SIG-M5 (cell line): ENCODE data around the gene ZNF446.
"Not testable (repeated sequence)": the region's sequence is repeated elsewhere in the genome, so short reads cannot be mapped to it uniquely, and the experiment has no call there.

Experiments
- DNase-seq: peaks from one replicate; lab custom pipeline; 2025; lab: John Stamatoyannopoulos, UW

ZNF446 gene

GRCh38 chr19:58500242-58500641, 24.1 kb downstream of the ZNF446 start:
- DNase-seq: no peak

DNA sequence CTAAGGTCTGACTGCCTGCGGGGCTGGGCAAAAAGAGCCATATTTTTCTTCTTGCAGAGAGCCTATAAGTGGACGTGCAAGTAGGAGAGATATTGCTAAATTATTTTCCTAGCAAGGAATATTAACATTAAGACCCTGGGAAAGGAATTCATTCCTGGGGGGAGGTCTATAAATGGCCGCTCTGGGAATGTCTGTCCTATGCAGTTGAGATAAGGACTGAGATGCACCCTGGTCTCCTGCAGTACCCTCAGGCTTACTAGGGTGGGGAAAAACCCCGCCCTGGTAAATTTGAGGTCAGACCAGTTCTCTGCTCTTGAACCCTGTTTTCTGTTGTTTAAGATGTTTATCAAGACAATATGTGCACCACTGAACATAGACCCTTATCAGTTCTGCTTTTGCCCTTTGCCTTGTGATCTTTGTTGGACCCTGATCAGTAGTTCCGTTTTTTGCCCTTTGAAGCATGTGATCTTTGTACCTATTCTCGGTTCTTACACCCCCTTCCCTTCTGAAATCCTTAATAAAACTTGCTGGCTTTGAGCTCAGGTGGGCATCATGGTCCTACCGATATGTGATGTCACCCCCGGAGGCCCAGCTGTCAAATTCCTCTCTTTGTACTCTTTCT, 31.6 kb downstream of the ZNF446 start:
- not testable (repeated sequence) for DNase-seq

GRCh38 chr19:58509731-58510083, 33.6 kb downstream of the ZNF446 start:
- no peak for DNase-seq

DNA sequence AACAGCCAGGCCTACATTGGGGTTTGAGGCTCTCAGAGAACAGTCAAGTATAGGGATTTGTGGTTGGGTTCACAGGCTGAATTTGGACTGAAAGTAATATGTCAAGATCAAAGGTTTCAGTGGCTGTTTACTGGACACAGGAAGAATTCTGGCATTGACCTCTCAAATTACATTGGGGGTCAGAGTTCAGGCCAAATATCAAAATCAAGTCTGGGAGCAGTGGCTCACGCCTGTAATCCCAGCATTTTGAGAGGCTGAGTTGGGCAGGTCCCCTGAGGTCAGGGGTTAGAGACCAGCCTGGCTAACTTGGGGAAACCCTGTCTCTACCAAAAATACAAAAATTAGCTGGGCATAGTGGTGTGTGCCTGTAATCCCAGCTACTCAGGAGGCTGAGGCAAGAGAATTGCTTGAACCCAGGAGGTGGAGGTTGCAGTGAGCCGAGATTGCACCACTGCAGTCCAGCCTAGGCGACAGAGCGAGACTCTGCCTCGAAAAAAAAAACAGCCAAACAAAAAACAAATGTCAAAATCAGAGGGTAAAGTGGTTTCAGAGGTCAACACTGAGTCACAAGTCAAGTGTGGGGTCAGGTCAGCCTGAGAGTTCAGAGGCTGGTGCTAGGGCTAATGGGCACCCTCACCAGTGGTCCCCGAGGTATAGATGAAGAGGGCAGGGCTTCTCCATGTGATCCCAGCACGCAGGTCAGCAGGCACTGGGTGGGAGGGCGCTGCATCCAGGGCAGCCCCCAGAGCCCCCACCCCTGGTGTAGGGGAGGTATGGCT, 34.1 kb downstream of the ZNF446 start:
- DNase-seq: no peak

DNA sequence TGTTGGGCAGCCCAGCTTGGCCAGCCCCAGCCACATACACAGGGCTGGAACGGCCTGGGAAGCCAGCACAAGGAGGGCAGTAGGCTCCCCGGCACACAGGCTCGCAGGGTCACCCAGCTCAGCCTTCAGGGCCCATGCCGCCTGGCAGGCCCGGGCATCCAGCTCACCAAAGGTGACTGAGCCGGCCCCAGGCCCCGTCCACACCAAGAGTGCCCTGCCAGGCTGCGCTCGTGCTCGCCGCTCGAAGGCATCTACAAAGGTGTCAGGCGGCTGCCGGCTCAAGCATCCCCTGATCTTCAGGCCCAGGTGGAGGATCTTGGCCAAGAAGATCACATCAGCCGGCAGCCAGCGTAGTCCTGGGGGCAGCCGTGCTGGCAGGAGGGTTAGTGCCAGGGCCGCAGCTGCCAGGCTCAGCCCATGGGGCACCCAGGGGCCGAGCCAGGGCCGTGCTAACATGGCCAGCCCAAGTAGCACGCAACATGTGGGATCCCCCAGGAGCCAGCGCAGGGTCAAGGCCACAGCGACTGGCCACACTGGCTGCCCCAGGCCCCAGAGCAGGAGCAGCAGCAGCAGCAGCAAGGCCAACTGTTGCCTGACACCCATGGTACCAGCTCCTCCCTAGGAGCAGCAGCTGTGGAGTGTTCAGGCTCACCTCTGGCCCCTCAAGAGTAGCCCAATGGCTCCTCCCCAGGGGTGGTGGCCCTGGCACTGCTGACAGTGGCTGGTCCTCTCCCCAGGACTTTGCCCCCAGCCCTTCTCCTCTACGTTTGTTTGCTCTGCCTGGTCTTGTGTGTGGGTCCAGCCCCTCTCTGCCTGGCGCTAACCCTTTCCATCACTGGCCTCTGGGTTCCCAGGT, 35.4 kb downstream of the ZNF446 start, which contains the start of gene SLC27A5:
SLC27A5 (minus strand) TSS at position 640 of the 856 bp plus-strand sequence; CDS start at position 603, 37 bp downstream.
- DNase-seq: no peak

GRCh38 chr19:58513213-58513693, 37.1 kb downstream of the ZNF446 start:
- no peak for DNase-seq

- DNase-seq: peak; percentile 32
Measured at GRCh38 chr19:58513694-58514563, 37.8 kb downstream of the ZNF446 start.

DNA sequence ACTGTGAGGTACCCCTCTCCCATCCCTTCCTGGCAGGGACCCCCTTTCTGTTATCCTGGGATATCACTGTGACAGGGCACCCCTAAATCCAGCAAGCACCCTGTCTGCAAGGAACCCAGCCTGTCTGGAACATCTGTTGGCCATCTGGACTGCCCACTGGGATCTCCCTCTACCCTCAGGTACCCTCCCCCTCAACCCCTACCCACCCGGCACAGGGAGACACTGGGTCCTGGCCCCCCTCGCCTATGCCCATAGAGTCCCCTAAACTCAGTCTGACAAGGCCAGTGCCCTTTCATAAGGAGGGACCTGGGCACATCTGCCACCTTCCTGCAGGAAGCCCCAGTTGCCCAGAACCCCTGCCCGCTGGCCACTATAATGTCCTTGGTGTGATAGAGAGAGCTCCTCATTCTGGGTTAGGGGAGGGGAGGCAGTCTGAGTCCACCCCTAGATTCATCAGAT, 38.4 kb downstream of the ZNF446 start:
- DNase-seq: no peak

DNA sequence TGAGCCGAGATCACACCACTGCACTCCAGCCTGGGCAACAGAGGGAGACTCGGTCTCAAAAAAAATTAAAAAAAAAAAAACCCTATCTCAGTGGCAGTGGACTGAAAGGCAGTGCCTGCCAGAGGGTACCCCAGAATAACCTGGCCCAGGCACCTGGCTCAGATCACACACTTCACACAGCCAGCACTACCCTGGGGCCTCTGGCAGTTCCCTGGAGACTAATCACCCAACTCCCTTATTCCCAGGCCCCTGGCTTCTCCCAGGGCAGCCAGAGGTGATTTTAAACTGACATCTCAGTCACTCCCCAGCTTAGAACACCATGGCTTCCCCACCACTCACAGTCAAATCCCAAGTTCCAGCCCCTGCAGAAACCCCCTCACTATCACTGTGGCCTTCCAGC, 39.1 kb downstream of the ZNF446 start:
- no peak for DNase-seq

DNA sequence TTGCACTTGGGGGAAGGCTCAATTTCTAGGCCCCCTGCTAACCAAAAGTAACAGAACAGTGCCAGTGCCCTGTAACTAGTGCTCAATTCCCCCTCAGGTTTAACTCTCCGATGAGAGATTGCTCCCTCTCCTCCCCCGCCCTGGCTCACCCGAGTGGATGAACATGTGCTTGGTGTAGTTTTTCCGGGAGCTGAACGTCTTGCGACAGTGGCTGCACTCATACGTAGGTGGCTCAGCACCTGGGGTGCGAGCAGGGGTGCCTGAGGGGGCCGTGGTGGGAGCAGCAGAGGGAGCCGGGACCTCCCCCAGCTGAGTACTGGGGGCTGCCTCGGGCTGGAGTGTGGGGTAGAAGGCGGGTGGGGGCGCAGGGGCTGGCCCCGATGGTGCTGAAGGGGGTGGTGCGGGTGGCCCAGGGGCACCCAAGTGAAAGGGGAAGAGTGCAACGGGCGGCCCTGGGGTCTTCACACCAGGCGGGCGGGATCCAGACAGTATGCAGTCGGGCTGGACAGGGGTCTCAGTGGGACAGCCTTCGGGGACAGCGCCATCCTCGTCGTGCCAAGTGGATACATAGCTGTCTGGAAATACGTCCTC, 40.2 kb downstream of the ZNF446 start:
- DNase-seq: no peak

DNA sequence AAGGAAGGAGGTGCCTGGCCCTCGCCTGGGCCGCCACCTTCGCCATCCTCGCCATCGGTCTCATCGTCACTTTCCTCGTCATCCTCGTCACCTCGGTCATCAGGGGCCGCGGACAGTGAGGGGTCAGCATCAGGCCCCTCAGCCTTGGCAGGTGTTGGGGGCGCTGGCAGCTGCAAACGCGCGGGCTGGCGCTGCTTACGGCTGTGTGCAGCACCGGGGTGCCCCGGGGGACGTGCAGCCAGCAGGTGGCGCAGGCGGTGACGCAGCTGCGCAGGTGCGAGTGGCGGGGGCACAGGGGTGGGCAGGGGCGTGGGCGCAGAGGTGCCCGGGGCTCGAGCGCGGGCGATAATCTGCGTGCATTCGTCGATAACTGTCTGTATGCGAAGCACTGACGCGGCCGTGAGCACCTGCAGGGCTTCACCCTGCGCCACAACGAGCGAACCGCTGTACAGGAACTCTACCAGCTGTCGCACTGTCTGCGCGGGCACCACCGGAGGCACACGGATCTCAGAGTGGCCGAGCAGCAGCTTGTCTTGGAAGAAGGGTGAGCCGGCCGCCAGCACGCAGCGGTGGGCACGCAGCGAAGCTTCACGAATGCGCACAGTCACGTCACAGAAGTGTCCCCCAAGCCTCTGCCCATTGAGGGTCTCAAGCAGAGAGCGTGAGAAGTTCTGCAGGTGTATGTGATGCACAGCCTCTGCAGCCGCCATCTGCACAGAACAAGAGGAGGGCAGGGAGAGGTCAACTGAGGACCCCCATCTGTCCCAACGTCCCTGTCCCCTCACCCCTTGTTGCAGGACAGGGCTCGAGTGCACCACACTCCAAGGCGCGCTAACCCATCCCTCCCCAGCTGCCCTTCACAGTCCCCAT, 41.0 kb downstream of the ZNF446 start:
- DNase-seq: no peak

- no peak for DNase-seq
Measured at GRCh38 chr19:58518256-58519086, 42.3 kb downstream of the ZNF446 start.

DNA sequence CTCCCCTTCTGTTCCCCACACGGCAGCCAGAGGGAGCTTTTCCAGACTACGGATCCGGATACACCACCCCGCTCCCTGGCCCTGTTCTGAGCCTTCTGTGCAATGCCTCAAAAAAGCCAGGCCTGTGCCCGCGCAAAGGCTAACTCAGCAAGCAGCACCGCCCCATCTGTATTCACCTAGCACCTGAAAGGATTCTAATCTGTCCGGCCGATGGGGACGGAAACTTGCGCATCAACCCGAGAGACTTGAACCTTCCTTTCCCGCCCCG, 42.9 kb downstream of the ZNF446 start:
- no peak for DNase-seq

DNA sequence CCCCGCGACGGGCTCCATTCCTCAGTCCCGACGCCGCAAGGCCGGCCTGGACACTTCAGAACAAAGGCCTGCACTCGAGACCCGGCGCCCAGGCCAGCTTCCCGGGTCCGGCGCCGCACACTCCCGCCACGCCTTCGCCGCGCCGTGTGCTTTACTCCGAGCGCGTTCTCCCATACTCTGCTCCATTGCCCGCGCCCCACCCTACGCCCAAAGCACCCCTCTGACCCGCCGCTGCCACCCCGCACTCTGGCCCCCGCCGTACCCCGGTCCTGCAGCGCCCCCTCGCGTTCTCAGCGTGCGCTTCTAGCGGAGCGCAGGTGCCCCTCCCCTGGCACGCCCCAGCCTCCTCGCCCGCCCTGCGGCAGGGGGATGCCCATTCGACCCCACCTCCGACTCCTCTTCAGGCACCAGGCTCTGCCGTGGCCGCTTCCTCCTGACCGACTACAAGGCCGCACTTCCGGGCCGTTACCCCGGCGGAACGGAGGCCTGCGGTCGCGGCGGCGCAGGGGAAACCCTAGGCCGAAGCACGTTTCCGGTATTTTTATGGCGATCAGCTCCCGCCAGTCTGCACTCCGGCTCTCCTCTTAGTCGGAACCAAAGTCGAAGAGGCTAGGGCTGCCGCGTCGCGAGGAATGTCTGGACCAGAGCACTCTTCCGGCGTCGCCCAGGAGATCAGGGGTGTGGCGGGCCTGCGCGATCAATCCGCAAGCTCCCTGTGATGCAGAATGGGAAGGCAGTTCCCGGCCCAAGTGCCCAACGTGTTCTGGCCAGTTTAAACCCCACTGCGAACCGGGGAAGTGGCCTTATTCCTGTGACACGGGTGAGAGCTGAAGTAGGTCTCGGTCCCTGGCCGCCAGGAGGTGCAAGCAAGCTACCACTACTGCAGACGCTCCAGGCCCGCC, 43.5 kb downstream of the ZNF446 start, which contains the start of gene ZBTB45:
ZBTB45 (minus strand) TSS at position 456 of the 902 bp plus-strand sequence. CDS start 2,137 bp downstream, outside the sequence.
- DNase-seq: peak; percentile 84

GRCh38 chr19:58520257-58520599, 44.1 kb downstream of the ZNF446 start:
- no peak for DNase-seq

GRCh38 chr19:58521651-58522050, 45.5 kb downstream of the ZNF446 start:
- DNase-seq: no peak

DNA sequence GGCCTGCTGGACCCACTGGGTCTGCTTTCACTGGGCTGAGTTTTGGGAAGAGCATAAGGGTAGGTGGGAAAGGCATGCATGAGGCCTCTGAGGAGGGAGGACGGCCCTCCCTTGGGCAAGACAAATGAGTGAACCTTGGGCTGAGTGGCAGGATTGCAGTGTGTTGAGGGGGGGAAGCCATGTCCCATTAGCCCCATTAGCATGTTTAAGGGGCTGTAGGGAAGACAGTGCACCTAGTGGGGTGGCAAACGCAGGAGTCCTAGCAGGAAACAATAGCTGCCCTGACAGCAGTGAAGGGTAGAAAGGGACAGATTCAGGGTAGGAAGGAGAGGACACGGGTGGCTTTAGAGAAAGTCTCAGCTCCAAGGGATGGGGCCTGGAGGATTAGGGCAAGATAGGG, 46.6 kb downstream of the ZNF446 start:
- DNase-seq: no peak

- DNase-seq: no peak
Measured at GRCh38 chr19:58529405-58529804, 53.3 kb downstream of the ZNF446 start.
